IMR-90 (cell line): Measurements from ENCODE around the gene NR2C2. TPM values are rescaled to one million over a fixed set of nuclear protein-coding genes. Genes with fewer than 3 reads are reported as not detected.

ENCODE experiments used
- ATAC-seq: fragments of 200-7000 bp; cut with Tn5 transposase; 2 replicates; pipeline ENCODE4 v1.9.1; 2020; ENCODE audit warnings: low read depth, mild to moderate bottlenecking, moderate library complexity
- BruUV-seq: library from RNA; stranded (reverse); fragments of 400-500 nt; replicated peaks from 2 replicates; lab custom pipeline; 2021; lab: Mats Ljungman, UMichigan
- CTCF ChIA-PET: fragments of 300-600 bp; formaldehyde crosslinking; extraction: SDS; loops from one replicate; lab custom pipeline; 2021; ENCODE audit warnings: antibody characterized with exemption; lab: Yijun Ruan, JAX
- POLR2A ChIA-PET: fragments of 300-600 bp; sonication (Branson Sonifier 250); formaldehyde crosslinking; loops from one replicate; lab custom pipeline; 2022; ENCODE audit warnings: antibody characterized with exemption; ENCODE audit not compliant: unreplicated experiment; lab: Charles Lee
- DNase-seq: peaks from one replicate; pipeline ENCODE4 v3.0.0; 2013
- H2AFZ ChIP-seq: replicated peaks from 2 replicates; pipeline ENCODE3; 2013; ENCODE audit warnings: low read length, mild to moderate bottlenecking; ENCODE audit not compliant: poor library complexity
- H2AK5ac ChIP-seq: 2 replicates; pipeline ENCODE4 v1.6.1; 2013; ENCODE audit warnings: low read depth, low read length, inconsistent platforms
- H2AK9ac ChIP-seq: replicated peaks from 2 replicates; pipeline ENCODE3; 2013; ENCODE audit warnings: mild to moderate bottlenecking, low read depth, low read length, moderate library complexity; ENCODE audit not compliant: poor library complexity
- H2BK120ac ChIP-seq: 2 replicates; pipeline ENCODE4 v1.6.1; 2013; ENCODE audit warnings: low read depth, low read length, inconsistent platforms
- H2BK15ac ChIP-seq: 3 replicates; pipeline ENCODE4 v1.6.1; 2013; ENCODE audit warnings: low read depth, low read length, inconsistent platforms
- H2BK20ac ChIP-seq: 2 replicates; pipeline ENCODE4 v1.6.1; 2013; ENCODE audit warnings: low read depth, mild to moderate bottlenecking, inconsistent platforms, low read length, moderate library complexity
- H2BK5ac ChIP-seq: 2 replicates; pipeline ENCODE4 v1.6.1; 2013; ENCODE audit warnings: mild to moderate bottlenecking, low read depth, low read length, inconsistent platforms; ENCODE audit not compliant: poor library complexity, severe bottlenecking
- H3K14ac ChIP-seq: replicated peaks from 2 replicates; pipeline ENCODE4 v1.6.1; 2013; ENCODE audit warnings: low read depth, low read length, inconsistent platforms
- H3K18ac ChIP-seq: 2 replicates; pipeline ENCODE4 v1.6.1; 2013; ENCODE audit warnings: low read depth, low read length, control low read depth
- H3K23ac ChIP-seq: 2 replicates; pipeline ENCODE4 v1.6.1; 2013; ENCODE audit warnings: low read depth, low read length, inconsistent platforms
- H3K27ac ChIP-seq: 2 replicates; pipeline ENCODE4 v1.5.1; 2013; ENCODE audit warnings: mild to moderate bottlenecking, control low read depth, low read length; ENCODE audit not compliant: insufficient read depth
- H3K27me3 ChIP-seq: 2 replicates; pipeline ENCODE4 v1.6.1; 2013; ENCODE audit warnings: low read length; ENCODE audit not compliant: control insufficient read depth, insufficient read depth
- H3K36me3 ChIP-seq: 2 replicates; pipeline ENCODE4 v1.6.1; 2013; ENCODE audit warnings: low read length, mixed read lengths; ENCODE audit not compliant: control insufficient read depth, insufficient read depth
- H3K4ac ChIP-seq: 2 replicates; pipeline ENCODE4 v1.6.1; 2013; ENCODE audit warnings: low read depth, low read length, inconsistent platforms
- H3K4me1 ChIP-seq: 2 replicates; pipeline ENCODE4 v1.6.1; 2013; ENCODE audit warnings: low read length, mixed read lengths; ENCODE audit not compliant: control insufficient read depth, insufficient read depth
- H3K4me2 ChIP-seq: 2 replicates; pipeline ENCODE4 v1.6.1; 2013; ENCODE audit warnings: low read depth, mild to moderate bottlenecking, control low read depth, low read length, moderate library complexity
- H3K4me3 ChIP-seq: 2 replicates; pipeline ENCODE4 v1.5.1; 2013; ENCODE audit warnings: low read depth, mild to moderate bottlenecking, control low read depth, low read length, moderate library complexity; ENCODE audit not compliant: insufficient read depth
- H3K56ac ChIP-seq: 2 replicates; pipeline ENCODE4 v1.6.1; 2013; ENCODE audit warnings: low read length, inconsistent platforms; ENCODE audit not compliant: insufficient read depth; ENCODE audit errors: extremely low read depth
- H3K79me1 ChIP-seq, 2 experiments: 2 replicates each; pipeline ENCODE4 v1.6.1; 2013; ENCODE audit warnings: low read length in 2 of 2, inconsistent platforms in 1 of 2, low read depth in 1 of 2
- H3K9ac ChIP-seq: 2 replicates; pipeline ENCODE4 v1.6.1; 2013; ENCODE audit warnings: low read depth, low read length, control low read depth
- H3K9me1 ChIP-seq: 2 replicates; pipeline ENCODE4 v1.6.1; 2013; ENCODE audit warnings: low read length, inconsistent platforms; ENCODE audit not compliant: insufficient read depth
- H3K9me3 ChIP-seq: 2 replicates; pipeline ENCODE4 v1.6.1; 2013; ENCODE audit warnings: low read length; ENCODE audit not compliant: control insufficient read depth, insufficient read depth
- H4K20me1 ChIP-seq: 2 replicates; pipeline ENCODE4 v1.6.1; 2013; ENCODE audit warnings: low read length, inconsistent platforms; ENCODE audit not compliant: insufficient read depth
- H4K5ac ChIP-seq: 2 replicates; pipeline ENCODE4 v1.6.1; 2013; ENCODE audit warnings: mild to moderate bottlenecking, low read depth, low read length, control low read depth
- H4K8ac ChIP-seq, 2 experiments: 2 replicates each; pipeline ENCODE4 v1.6.1; 2013; ENCODE audit warnings: low read depth in 2 of 2, low read length in 2 of 2, control low read depth in 1 of 2, inconsistent platforms in 1 of 2
- H4K91ac ChIP-seq: 2 replicates; pipeline ENCODE4 v1.6.1; 2013; ENCODE audit warnings: low read depth, low read length, inconsistent platforms; ENCODE audit not compliant: insufficient read depth
- BHLHE40 ChIP-seq: fragments of 150-350 bp; IDR thresholded peaks from 2 replicates; pipeline ENCODE4 v1.6.1; 2016; ENCODE audit warnings: mild to moderate bottlenecking, low read depth, low read length
- CEBPB ChIP-seq: IDR thresholded peaks from 2 replicates; pipeline ENCODE4 v1.6.1; 2012; ENCODE audit warnings: low read depth, low read length, improper control_type of control experiment
- CHD1 ChIP-seq: IDR thresholded peaks from 2 replicates; pipeline ENCODE4 v1.6.1; 2012; ENCODE audit warnings: low read depth, low read length, improper control_type of control experiment
- CTCF ChIP-seq: conservative IDR thresholded peaks from 2 replicates; pipeline ENCODE4 v1.5.1; 2012; ENCODE audit warnings: mild to moderate bottlenecking, low read depth, low read length, improper control_type of control experiment
- FOS ChIP-seq: fragments of 150-350 bp; IDR thresholded peaks from 2 replicates; pipeline ENCODE4 v1.6.1; 2016; ENCODE audit warnings: low read depth, low read length
- MAFK ChIP-seq: IDR thresholded peaks from 2 replicates; pipeline ENCODE4 v1.6.1; 2012; ENCODE audit warnings: low read depth, low read length, improper control_type of control experiment
- MAZ ChIP-seq: IDR thresholded peaks from 2 replicates; pipeline ENCODE4 v1.6.1; 2012; ENCODE audit warnings: low read depth, mild to moderate bottlenecking, low read length, improper control_type of control experiment, moderate library complexity, borderline replicate concordance
- MXI1 ChIP-seq: IDR thresholded peaks from 2 replicates; pipeline ENCODE4 v1.6.1; 2012; ENCODE audit warnings: low read depth, mild to moderate bottlenecking, low read length, moderate library complexity, borderline replicate concordance
- RFX5 ChIP-seq: IDR thresholded peaks from 2 replicates; pipeline ENCODE4 v1.8.0; 2012; ENCODE audit warnings: low read depth, mild to moderate bottlenecking, low read length, moderate library complexity
- SMC3 ChIP-seq: fragments of 150-350 bp; IDR thresholded peaks from 2 replicates; pipeline ENCODE4 v1.6.1; 2016; ENCODE audit warnings: low read depth, mild to moderate bottlenecking, antibody characterized with exemption, low read length, moderate library complexity
- whole genome bisulfite sequencing, 2 experiments: methylation state at CpG; one replicate each; pipeline versions ENCODE4 v1.1.5 to v1.1.7; 2013; ENCODE audit warnings: missing lambda C conversion rate in 2 of 2; ENCODE audit not compliant: insufficient read length in 1 of 2; ENCODE audit errors: extremely low coverage in 2 of 2; 5-methylcytosine and 5-hydroxymethylcytosine counted together
- dilution Hi-C: fragments of 300-500 bp; cut with HindIII; formaldehyde crosslinking; loops from one replicate; pipeline ENCODE4 v1.14.3; 2018; ENCODE audit warnings: low sequenced_read_pairs; ENCODE audit not compliant: unreplicated experiment
- in situ Hi-C: fragments of 300-500 bp; cut with MboI; formaldehyde crosslinking; loops from 3 replicates; pipeline ENCODE4 v1.14.3; 2019; ENCODE audit warnings: low sequenced_read_pairs, inconsistent platforms, mixed read lengths
- intact Hi-C: fragments of 100-400 bp; cut with micrococcal nuclease; formaldehyde crosslinking; loops from 2 replicates; pipeline ENCODE4 v1.10.0; 2022
- polyA plus RNA-seq, 3 experiments: library from polyadenylated mRNA; depleted of rRNA; stranded (reverse); fragments of >200 nt; gene quantifications; 2 replicates each; pipeline ENCODE4 v1.2.3, GENCODE V29; 2012; ENCODE audit warnings: low replicate concordance in 1 of 3
- total RNA-seq: library from RNA; depleted of rRNA; stranded (reverse); fragments of >200 nt; gene quantifications from 2 replicates; pipeline ENCODE4 v1.2.3, GENCODE V29; 2012
- TF ChIP-seq, protein P1 (sequence below): fragments of 150-350 bp; IDR thresholded peaks from 2 replicates; pipeline ENCODE4 v1.6.1; 2017; ENCODE audit warnings: mild to moderate bottlenecking, antibody characterized with exemption, low read length, low read depth

Gene NR2C2
- total and polyA plus RNA-seq, 2 of the 4 experiments (the other 2 are of a cell fraction) = 10.4 to 13.8 TPM

DNA sequence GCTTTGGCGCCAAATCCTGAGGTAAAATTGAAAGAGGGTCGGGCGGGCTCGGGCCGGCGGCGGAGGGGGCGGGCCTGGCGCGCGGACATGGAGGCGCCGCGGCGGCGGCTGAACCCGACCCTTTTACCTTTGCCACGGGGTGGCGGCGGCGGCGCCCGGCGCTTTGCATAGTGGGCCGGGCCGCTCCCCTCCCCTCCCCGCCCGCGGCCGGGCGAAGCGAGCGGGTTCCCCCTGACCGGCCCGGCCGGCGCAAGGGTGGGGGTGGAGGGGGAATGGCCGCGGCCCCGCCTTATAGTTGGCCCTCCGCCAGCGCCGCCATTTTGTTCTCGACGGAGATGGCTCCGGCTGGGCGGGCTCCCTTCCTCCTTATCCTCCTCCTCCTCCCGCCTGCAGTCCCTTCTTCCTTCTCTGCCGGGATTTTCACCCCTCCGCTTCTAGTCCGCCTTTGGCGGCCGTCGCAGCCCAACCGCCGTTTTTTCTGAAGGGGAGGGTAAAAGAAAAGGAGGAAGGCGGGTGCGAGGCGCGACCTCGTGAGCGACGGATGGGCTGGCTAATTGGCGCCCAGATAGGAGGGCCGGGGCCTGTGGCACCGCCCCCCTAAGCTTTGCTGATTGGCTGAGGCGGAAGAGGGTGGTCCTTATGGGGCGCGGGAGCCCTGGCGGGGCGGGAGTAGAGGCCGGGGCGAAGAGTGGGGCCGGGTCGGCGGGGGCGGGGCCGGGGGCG, 664 bp downstream of the NR2C2 start (continued):
- peak; percentile 51; the same call in 1 of the 2 replicates for TF ChIP-seq MAZ
- no peak for TF ChIP-seq CEBPB
- no peak; the same call in 1 of the 2 replicates for TF ChIP-seq FOS

DNA sequence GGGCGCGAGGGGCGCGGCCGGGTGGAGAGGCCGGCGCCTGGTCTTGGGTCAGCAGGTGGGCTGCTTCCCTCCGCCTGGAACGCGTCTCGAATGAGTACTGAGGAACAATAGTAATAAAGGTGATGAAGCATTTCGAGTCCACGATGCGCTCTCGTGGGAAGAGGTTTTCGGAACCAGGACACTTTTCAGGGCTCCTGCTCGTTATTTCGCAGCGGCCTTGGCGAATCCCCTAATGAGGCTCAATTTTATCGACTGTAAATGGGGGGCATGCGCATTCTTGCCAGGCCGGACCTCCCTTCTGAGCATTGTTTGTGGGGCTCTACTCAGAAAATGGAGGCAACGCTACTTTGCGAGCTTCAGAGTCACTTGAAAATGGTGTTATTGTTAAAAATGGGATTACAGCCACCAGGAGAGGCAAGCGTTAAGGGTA, 1.2 kb downstream of the NR2C2 start:
- H3K23ac ChIP-seq = peak overlapping the region; percentile 19
- no peak overlapping the region for H2BK120ac ChIP-seq
- H3K4ac ChIP-seq = peak overlapping the region; percentile 74
- no peaks in the 10 kb centered on the region; the same call in 1 of the 2 replicates for H4K20me1 ChIP-seq
- peak overlapping the region; percentile 82 for H3K14ac ChIP-seq
- dilution Hi-C loops (no loop called here), intact Hi-C loops (no loop called here), in situ Hi-C loops (loop anchor here (25.0 kb wide), 1 partner anchor 264 kb away; the partner anchor contains the start of gene CAPN7)
- H2BK15ac ChIP-seq = no peak overlapping the region
- no TSS peak for BruUV-seq
- peak overlapping the region; percentile 95 for H3K4me2 ChIP-seq
- H4K8ac ChIP-seq = peak overlapping the region; percentile 80 to 87
- peak overlapping the region; percentile 89 for H3K4me3 ChIP-seq
- peaks cover 9% of the 10 kb centered on the region; the same call in 1 of the 2 replicates for H3K9me1 ChIP-seq
- H3K18ac ChIP-seq = no peak overlapping the region
- peak overlapping the region; percentile 80 for H3K9ac ChIP-seq
- TF ChIP-seq, protein P1, sequence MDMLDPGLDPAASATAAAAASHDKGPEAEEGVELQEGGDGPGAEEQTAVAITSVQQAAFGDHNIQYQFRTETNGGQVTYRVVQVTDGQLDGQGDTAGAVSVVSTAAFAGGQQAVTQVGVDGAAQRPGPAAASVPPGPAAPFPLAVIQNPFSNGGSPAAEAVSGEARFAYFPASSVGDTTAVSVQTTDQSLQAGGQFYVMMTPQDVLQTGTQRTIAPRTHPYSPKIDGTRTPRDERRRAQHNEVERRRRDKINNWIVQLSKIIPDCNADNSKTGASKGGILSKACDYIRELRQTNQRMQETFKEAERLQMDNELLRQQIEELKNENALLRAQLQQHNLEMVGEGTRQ = no peak
- no peak for TF ChIP-seq MXI1
- no peak for TF ChIP-seq MAZ
- no peak for TF ChIP-seq RFX5
- no peak for TF ChIP-seq SMC3
- no peak for TF ChIP-seq CTCF
- no peak for TF ChIP-seq MAFK
- TF ChIP-seq CHD1 = no peak
- TF ChIP-seq BHLHE40 = no peak
- TF ChIP-seq FOS = no peak
- no peak for DNase-seq
- WGBS, 2 experiments = 2% methylated on average over 16 of the region's 26 CpGs; no CpG with 5 or more reads in 1 of the 2 experiments
- peak overlapping the region; percentile 89 for H2AFZ ChIP-seq
- ChIA-PET POLR2A (interaction anchor here (1.0 kb wide), 2 partner anchors 42 to 71 kb away, joined by 4 to 6 read pairs; no protein-coding TSS in a partner anchor), CTCF (no interaction called here)
- H3K27me3 ChIP-seq = no peaks in the 10 kb centered on the region
- no peaks in the 10 kb centered on the region for H3K9me3 ChIP-seq
- no peak; the same call in 1 of the 2 replicates for ATAC-seq
- H3K56ac ChIP-seq = peak overlapping the region; percentile 58
- H2BK5ac ChIP-seq = peak overlapping the region; percentile 31
- H3K27ac ChIP-seq = peak overlapping the region; percentile 67
- peaks cover 8% of the 10 kb centered on the region for H3K36me3 ChIP-seq
- peaks cover 41 to 52% of the 10 kb centered on the region in 2 experiments for H3K79me1 ChIP-seq
- peak overlapping the region; percentile 57; the same call in 1 of the 2 replicates for H2AK5ac ChIP-seq
- H3K4me1 ChIP-seq = no peaks in the 10 kb centered on the region
- peak overlapping the region; percentile 66; the same call in 1 of the 2 replicates for H4K5ac ChIP-seq
- H4K91ac ChIP-seq = peak overlapping the region; percentile 36; the same call in 1 of the 2 replicates
- no peak overlapping the region for H2BK20ac ChIP-seq
- H2AK9ac ChIP-seq = peak overlapping the region; percentile 82
